Stimulated activated CD4-positive, alpha-beta T cell treated with anti-CD3 and anti-CD28 coated beads, Interleukin-15, amount 100 ng/mL, for 48 hours (primary cell): ENCODE measurements around the gene SACS.

Experiments used
- DNase-seq, 2 donors: peaks; one replicate each; pipeline ENCODE4 v3.0.0-alpha.2; 2020; ENCODE audit warnings: low read depth in 2 of 2

SACS gene

GRCh38 chr13:23367907-23368306 is 65.6 kb downstream of the SACS start:
- no peak for DNase-seq

GRCh38 chr13:23365652-23366051 is 67.8 kb downstream of the SACS start:
- DNase-seq = no peak

- no peak for DNase-seq
Observed at GRCh38 chr13:23359882-23360281, 73.6 kb downstream of the SACS start.

- DNase-seq = no peak
Observed at GRCh38 chr13:23357349-23357748, 76.2 kb downstream of the SACS start.

GRCh38 chr13:23356368-23356767 is 77.1 kb downstream of the SACS start:
- no peak for DNase-seq

- DNase-seq = no peak
Observed at GRCh38 chr13:23354520-23354919, 79.0 kb downstream of the SACS start.

GRCh38 chr13:23352161-23352560 is 81.3 kb downstream of the SACS start:
- DNase-seq = no peak

- no peak for DNase-seq
Observed at GRCh38 chr13:23350009-23350408, 83.5 kb downstream of the SACS start.

GRCh38 chr13:23349161-23349897 is 84.2 kb downstream of the SACS start:
- no peak for DNase-seq

GRCh38 chr13:23348262-23349127 is 85.0 kb downstream of the SACS start:
- no peak for DNase-seq

GRCh38 chr13:23347601-23348000 is 85.9 kb downstream of the SACS start:
- no peak for DNase-seq

- DNase-seq = no peak
Observed at GRCh38 chr13:23344931-23345595, 88.4 kb downstream of the SACS start.

- no peak for DNase-seq
Observed at GRCh38 chr13:23339225-23339624, 94.3 kb downstream of the SACS start.

- no peak for DNase-seq
Observed at GRCh38 chr13:23330356-23330755, 103.1 kb downstream of the SACS start.

- no peak for DNase-seq
Observed at GRCh38 chr13:23325191-23325590, 108.3 kb downstream of the SACS start.

- DNase-seq = no peak
Observed at GRCh38 chr13:23323946-23324709, 109.4 kb downstream of the SACS start.

- DNase-seq = no peak
Observed at GRCh38 chr13:23322353-23323336, 110.9 kb downstream of the SACS start.

GRCh38 chr13:23321535-23322241 is 111.8 kb downstream of the SACS start:
- no peak for DNase-seq

- DNase-seq = no peak
Observed at GRCh38 chr13:23320926-23321534, 112.5 kb downstream of the SACS start.

- no peak for DNase-seq
Observed at GRCh38 chr13:23319883-23320224, 113.6 kb downstream of the SACS start.
